Measurements from ENCODE around the gene HMOX2. TPM values are rescaled to one million over a fixed set of nuclear protein-coding genes. Genes with fewer than 3 reads are reported as not detected.
A peak's percentile ranks its signal among the peaks of the same experiment; 100 is the strongest.

HMOX2 gene
- total RNA-seq, 1 experiment from 2014 or later = 34.6 TPM

- DNase-seq (ENCODE audit: extremely low read depth, low read depth) = no peak
These were observed 44.7 kb downstream of the HMOX2 start for GRCh38 chr16:4520913-4521312.

- DNase-seq (ENCODE audit: extremely low read depth, low read depth) = no peak
These were observed 45.9 kb downstream of the HMOX2 start for GRCh38 chr16:4522051-4522581.

GRCh38 chr16:4523686-4524085 lies 47.5 kb downstream of the HMOX2 start:
- no peak for DNase-seq (ENCODE audit: extremely low read depth, low read depth)

GRCh38 chr16:4524571-4524970 lies 48.4 kb downstream of the HMOX2 start:
- no peak for DNase-seq (ENCODE audit: extremely low read depth, low read depth)

GRCh38 chr16:4525069-4525468 lies 48.9 kb downstream of the HMOX2 start:
- DNase-seq (ENCODE audit: extremely low read depth, low read depth) = no peak

- no peak for DNase-seq (ENCODE audit: extremely low read depth, low read depth)
These were observed 49.6 kb downstream of the HMOX2 start for GRCh38 chr16:4525634-4526277.

- no peak for DNase-seq (ENCODE audit: extremely low read depth, low read depth)
These were observed 53.2 kb downstream of the HMOX2 start for GRCh38 chr16:4529085-4530060.

- DNase-seq (ENCODE audit: extremely low read depth, low read depth) = no peak
These were observed 55.6 kb downstream of the HMOX2 start for GRCh38 chr16:4531811-4532210.

GRCh38 chr16:4532238-4532637 lies 56.0 kb downstream of the HMOX2 start:
- DNase-seq (ENCODE audit: extremely low read depth, low read depth) = no peak

- DNase-seq (ENCODE audit: extremely low read depth, low read depth) = no peak
These were observed 57.3 kb downstream of the HMOX2 start for GRCh38 chr16:4533490-4533889.

- DNase-seq (ENCODE audit: extremely low read depth, low read depth) = no peak
These were observed 58.1 kb downstream of the HMOX2 start for GRCh38 chr16:4534151-4534790.

GRCh38 chr16:4535627-4536108 lies 59.5 kb downstream of the HMOX2 start:
- DNase-seq (ENCODE audit: extremely low read depth, low read depth) = no peak

GRCh38 chr16:4536391-4537106 lies 60.4 kb downstream of the HMOX2 start:
- DNase-seq (ENCODE audit: extremely low read depth, low read depth) = no peak

GRCh38 chr16:4537376-4538343 lies 61.5 kb downstream of the HMOX2 start:
- DNase-seq (ENCODE audit: extremely low read depth, low read depth) = no peak

GRCh38 chr16:4538350-4539235 lies 62.4 kb downstream of the HMOX2 start, which contains the start of gene CDIP1:
Gene CDIP1, minus strand, starts transcription at chr16:4538773. Its CDS starts 24,643 bp downstream, at chr16:4514130.
- DNase-seq (ENCODE audit: extremely low read depth, low read depth) = peak; percentile 92

GRCh38 chr16:4539716-4540284 lies 63.6 kb downstream of the HMOX2 start:
- no peak for DNase-seq (ENCODE audit: extremely low read depth, low read depth)

- no peak for DNase-seq (ENCODE audit: extremely low read depth, low read depth)
These were observed 68.3 kb downstream of the HMOX2 start for GRCh38 chr16:4544473-4544872.

GRCh38 chr16:4548124-4548523 lies 71.9 kb downstream of the HMOX2 start:
- DNase-seq (ENCODE audit: extremely low read depth, low read depth) = no peak
